GM21737 (cell line): ENCODE data around the gene CFAP91.

Experiments used
- ATAC-seq: cut with Tn5 transposase; IDR thresholded peaks from one replicate; pipeline ENCODE4 v1.9.1; 2021; ENCODE audit warnings: mild to moderate bottlenecking, moderate library complexity; ENCODE audit not compliant: unreplicated experiment

Gene CFAP91

DNA sequence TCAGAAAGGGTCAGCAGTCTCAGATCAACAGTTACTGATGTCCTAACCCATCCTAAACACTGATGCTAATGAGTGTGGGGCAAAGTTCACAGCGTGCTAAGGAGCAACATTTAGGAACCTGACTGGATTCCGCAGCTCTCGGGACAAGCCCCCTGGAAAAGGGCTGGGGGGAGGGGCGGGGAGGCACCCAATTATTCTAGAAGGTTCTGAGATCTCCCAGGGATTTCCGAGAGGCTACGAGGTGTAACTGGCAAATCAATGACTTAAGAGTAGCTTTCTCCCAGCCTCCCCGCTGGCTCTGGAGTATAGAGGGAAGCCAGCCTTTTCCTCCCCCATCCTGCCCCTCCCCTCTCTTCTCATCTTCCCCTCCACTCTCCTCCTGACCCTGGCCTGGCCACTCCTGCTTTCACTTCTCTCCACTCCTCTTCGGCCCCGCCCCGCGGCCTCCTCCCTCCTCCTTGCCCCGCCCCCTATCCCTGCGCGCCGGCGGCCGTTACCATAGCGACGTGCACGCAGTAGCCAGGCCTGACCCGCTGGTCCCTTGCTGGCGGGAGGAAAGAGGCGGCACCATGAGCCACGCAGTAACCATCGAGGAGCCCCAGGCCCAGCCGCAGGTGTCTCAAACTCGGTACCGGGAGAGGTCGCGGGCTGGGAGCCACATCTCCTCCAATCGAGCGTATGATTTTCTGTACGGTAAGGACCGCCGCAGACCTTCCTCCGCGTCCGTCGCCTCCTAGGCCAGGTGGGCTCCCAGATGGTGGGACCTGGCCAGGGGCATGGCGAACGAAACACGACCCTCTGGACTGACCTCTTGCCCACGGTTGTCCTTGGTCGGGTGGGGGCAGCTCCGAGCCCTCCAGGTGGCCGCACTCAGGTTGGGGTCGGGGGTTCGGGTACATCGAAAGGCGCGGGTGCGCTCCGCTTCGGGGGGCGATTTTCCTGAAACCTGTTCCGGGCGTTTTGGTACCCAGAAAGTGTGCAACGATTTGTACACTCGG, at the start of gene CFAP91:
TSS of gene CFAP91 (plus strand) at position 493 of the 998 bp plus-strand sequence. CDS start at position 570, 77 bp downstream.
- ATAC-seq = peak; percentile 92

GRCh38 chr3:119653876-119654275, 48.9 kb upstream of the CFAP91 start:
- no peak for ATAC-seq

DNA sequence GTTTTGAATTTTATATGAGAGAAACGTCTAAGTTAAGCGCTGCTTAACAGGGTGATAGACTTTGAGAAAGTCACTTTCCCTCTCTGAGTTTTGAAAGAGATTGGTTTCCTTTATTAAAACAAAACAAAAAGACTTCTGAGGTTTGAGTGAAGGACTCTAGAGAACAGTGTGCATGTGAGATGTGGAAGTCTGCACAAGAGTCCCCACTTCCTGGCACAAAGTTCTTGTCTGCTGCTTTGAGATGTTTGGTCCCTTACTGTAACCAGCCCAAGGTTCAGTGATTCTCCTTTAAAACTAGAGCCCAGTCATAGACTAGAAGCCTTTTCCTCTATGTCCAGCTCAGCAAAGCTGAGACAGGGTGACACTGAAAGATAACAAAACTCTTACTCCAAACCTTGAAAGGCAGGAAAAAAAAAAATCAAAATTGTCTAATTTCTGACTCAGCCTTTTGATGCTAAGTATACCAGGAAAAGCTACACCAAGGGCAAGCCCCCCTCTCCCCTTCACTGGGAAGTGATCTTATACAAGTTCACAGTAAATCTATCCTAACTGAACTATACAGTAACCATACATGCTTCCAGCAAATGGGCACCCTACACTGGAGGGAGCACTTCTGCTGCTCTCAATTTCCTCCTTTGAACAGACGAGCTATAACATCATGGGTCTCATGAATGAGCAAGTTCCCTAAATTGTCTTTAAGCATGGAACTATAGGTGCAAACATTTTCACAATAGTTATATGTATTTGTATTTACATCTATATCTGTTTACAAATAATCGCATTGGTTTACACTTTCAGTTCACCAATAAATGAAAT, 44.7 kb upstream of the CFAP91 start:
- ATAC-seq = no peak

GRCh38 chr3:119658994-119659393, 43.8 kb upstream of the CFAP91 start:
- no peak for ATAC-seq

DNA sequence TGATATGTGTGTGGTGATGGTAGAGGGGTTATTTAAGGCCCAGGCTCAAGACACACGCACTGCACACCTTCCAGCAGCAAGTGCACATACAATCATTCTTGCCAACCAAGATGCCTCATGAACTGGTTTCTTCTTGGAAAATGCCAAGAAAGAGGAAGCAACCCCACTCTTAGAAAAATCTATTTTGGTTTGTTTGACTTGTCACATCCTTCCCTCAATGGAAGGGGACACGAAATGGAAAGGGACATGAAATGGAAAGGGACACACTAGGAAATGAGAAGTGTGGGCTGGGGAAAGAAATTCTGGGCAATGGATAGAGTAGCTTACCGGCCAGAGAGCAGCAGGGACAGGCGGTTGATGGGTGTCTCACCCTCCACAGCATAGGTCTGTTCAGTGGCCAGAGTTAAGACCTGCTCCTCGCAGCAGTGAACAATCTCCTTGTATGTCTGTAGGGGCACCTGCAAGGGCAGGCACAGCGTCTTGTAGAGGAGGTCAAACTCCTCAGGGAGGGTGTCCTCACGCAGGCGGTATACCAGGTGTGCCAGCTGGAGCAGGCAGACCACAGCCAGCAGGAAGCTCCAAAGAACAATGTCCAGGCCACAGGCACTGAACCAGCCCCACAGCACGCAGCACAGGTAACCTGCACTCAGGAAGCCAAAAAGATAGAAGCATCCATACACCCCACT, 43.1 kb upstream of the CFAP91 start:
- no peak for ATAC-seq

GRCh38 chr3:119660474-119661440, 42.1 kb upstream of the CFAP91 start, which contains the start of gene POPDC2:
POPDC2 (minus strand) TSS chr3:119660589; CDS start chr3:119660423, 166 bp downstream.
- ATAC-seq = no peak

GRCh38 chr3:119662604-119663373, 40.0 kb upstream of the CFAP91 start:
- no peak for ATAC-seq

DNA sequence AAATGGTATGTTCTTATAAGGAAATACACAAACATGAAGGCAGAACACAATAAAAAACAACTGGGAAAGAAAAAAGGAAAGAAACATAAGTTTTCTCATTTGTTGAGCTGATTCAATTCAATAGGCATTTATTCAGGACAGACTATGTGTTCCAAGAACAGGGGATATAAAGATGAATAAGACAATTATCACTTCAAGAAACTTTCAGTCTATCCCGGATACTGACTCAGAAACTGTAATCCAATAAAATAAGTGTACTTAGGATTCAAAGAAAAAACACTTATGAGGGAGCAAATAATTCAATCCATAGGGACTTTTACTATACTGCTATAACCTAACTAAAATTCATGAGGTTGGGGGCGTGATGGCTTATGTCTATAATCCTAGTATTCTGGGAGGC, 38.9 kb upstream of the CFAP91 start:
- no peak for ATAC-seq

DNA sequence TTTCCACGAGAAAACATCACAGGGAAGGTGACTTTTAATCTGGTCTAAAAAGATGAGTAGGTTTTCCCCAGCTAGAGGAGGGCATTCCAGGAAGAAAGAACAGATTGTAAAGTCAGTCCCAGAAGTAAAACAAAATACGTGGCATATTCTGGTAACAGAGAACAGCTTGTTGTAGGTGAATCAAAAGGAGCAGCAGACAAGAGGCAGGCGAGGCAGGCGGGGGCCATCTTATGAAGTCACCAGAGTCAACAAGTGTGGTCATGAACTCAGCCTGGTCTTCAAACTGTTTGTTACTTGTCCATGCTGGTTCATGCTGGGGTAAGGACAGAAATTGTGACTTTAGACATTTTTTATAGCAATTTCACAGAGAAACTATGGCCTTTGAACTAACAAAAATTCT, 38.5 kb upstream of the CFAP91 start:
- no peak for ATAC-seq

DNA sequence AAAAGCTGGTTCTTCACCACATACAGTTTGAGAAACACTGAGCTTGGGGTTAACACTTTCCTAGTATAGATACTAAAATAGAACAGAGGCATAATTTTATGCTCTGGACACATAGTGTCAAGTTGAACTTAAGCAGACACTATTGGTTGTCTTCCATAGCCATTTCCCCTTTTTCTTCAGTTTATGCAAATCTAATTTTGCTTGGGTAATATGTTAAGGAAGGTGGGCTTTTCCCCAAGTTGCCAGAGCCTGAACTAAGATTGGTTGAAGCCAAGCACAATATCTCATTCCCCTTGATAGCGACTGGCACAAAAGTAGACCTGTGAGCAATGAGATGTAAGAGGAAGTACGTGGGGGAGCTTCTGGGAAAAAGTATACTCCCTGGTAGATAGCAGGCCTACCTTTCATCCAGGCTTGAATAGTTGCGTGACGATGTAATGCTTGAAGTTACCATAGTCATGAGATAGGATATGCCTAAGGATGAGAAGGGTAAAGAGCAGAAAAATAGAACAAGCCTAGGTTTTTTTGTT, 37.9 kb upstream of the CFAP91 start:
- ATAC-seq = no peak

GRCh38 chr3:119665954-119666559, 36.8 kb upstream of the CFAP91 start:
- ATAC-seq = no peak

- no peak for ATAC-seq
These were observed 32.8 kb upstream of the CFAP91 start for GRCh38 chr3:119669906-119670570.

- ATAC-seq = no peak
These were observed 30.0 kb upstream of the CFAP91 start for GRCh38 chr3:119672776-119673175.

GRCh38 chr3:119673875-119674274, 28.9 kb upstream of the CFAP91 start:
- ATAC-seq = no peak

DNA sequence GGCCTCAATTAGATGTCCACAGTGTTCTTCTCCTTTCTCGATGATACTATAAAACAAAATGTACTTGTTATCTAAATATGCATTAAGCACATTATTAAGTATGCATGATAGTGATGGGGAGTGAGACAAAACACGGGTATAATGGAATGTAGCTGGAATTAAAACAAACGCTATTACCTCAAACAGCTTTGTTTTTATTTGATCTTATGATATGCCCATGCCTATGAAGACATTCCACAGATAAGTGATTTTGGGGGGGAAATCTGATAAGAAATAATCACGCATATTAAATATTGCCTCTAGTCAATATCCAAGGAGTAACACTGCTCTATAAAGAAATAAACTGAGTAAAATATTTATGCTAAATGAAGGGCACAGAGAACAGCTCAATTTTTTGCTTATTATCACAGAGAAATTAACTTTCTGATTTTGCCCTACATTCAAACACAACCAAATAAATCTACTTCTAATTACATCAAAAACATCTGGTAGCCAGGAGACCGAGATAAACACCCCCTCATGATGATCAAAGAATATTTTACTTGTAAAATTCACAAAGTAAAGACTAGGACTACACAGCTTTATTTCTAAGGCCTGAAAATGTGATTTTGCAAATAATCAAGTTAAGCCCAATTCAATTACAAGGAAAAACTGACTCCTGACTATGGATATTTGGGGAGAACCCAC, 27.5 kb upstream of the CFAP91 start:
- ATAC-seq = no peak

DNA sequence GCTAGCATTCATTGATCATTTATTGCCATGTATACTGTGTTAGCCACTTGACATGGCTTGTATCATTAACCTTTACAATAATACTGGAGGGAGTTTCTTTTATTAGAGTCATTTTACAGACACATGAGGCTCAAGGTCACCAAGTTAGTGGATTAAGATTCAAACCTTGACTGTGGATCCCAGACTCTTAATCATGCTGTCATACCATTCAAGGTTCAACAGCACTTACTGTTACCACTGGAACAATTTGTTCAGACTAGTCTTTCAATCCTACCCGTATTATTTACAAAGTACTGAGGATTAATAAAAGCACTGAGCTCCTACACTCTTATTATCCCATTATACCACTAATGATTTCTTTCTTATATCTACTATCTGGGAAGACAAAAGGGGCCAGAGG, 26.8 kb upstream of the CFAP91 start:
- no peak for ATAC-seq
